ENCODE measurements around the gene SOX14. TPM values are rescaled to one million over a fixed set of nuclear protein-coding genes. Genes with fewer than 3 reads are reported as not detected.
A peak's percentile ranks its signal among the peaks of the same experiment; 100 is the strongest.

SOX14 gene
- polyA plus RNA-seq, 1 of the 3 experiments (the other 2 are of a cell fraction): not detected

GRCh38 chr3:137761563-137762503, 2.3 kb upstream of the SOX14 start:
- Histone ChIP-seq H4K20me1 (ENCODE audit: insufficient read depth) (no peaks in the 10 kb centered on the region), H3K4me3 (ENCODE audit: low read depth in 2 of 2, low read length in 1 of 2) (no peak overlapping the region), H3K9me2 (no peaks in the 10 kb centered on the region), H3K9ac (no peak overlapping the region), H3K36me3 (replicated peaks in 1 of 2; ENCODE audit: control insufficient read depth in 1 of 2, insufficient read depth in 2 of 2, low read length in 1 of 2) (no peaks in the 10 kb centered on the region), H3K4me2 (no peak overlapping the region), H3K27ac (ENCODE audit: low read depth in 2 of 2, low read length in 1 of 2) (no peak overlapping the region), H3K4me1 (ENCODE audit: control insufficient read depth in 1 of 2, insufficient read depth in 2 of 2, low read depth in 1 of 2, low read length in 1 of 2) (peaks cover 0 to 5% of the 10 kb centered on the region in 2 experiments; a peak in 1 of 4 replicates), H3F3A (replicated peaks; ENCODE audit: insufficient read depth) (no peaks in the 10 kb centered on the region), H3K9me3 (no peaks in the 10 kb centered on the region), H3K79me2 (ENCODE audit: insufficient read depth) (no peaks in the 10 kb centered on the region), H3K27me3 (ENCODE audit: insufficient read depth) (peaks cover 45% of the 10 kb centered on the region), H2AFZ (ENCODE audit: low read depth) (no peak overlapping the region)
- TF ChIP-seq FOXJ3 (CRISPR knock-in tag; IDR thresholded peaks at IDR 0.05): no peak
- no peak for TF ChIP-seq CHD2 (IDR thresholded peaks at IDR 0.05; ENCODE audit: low read length, partially characterized antibody)
- no peak for TF ChIP-seq GABPA (IDR thresholded peaks at IDR 0.05; ENCODE audit: low read depth)
- TF ChIP-seq RAD21 (IDR thresholded peaks at IDR 0.05; ENCODE audit: low read length): no peak
- no peak for TF ChIP-seq ELF1 (IDR thresholded peaks at IDR 0.05)
- no peak for TF ChIP-seq EP300 (IDR thresholded peaks at IDR 0.05; ENCODE audit: borderline replicate concordance in 1 of 2, low read depth in 1 of 2, low read length in 1 of 2)
- no peak for TF ChIP-seq SMC3 (IDR thresholded peaks at IDR 0.05; ENCODE audit: low read depth, low read length)
- TF ChIP-seq IRF3 (IDR thresholded peaks at IDR 0.05; ENCODE audit: low read depth, low read length): no peak
- no peak for TF ChIP-seq USF2 (IDR thresholded peaks at IDR 0.05; ENCODE audit: borderline replicate concordance, low read depth, low read length)
- no peak for TF ChIP-seq MAX (IDR thresholded peaks at IDR 0.05; ENCODE audit: low read depth)
- no peak for TF ChIP-seq EZH2phosphoT487 (IDR thresholded peaks at IDR 0.05; ENCODE audit: borderline replicate concordance, low read depth)
- no peak for TF ChIP-seq SIN3A (IDR thresholded peaks at IDR 0.05; ENCODE audit: borderline replicate concordance, low read depth, low read length)
- no peak for TF ChIP-seq CTCF (IDR thresholded peaks at IDR 0.05)
- TF ChIP-seq FOSL2 (IDR thresholded peaks at IDR 0.05; ENCODE audit: borderline replicate concordance, low read depth): no peak
- TF ChIP-seq NRF1 (IDR thresholded peaks at IDR 0.05; ENCODE audit: low read depth, low read length): no peak
- no peak for TF ChIP-seq TCF12 (IDR thresholded peaks at IDR 0.05)
- no peak for TF ChIP-seq USF1 (IDR thresholded peaks at IDR 0.05; ENCODE audit: borderline replicate concordance, low read depth)
- no peak for TF ChIP-seq RXRA (IDR thresholded peaks at IDR 0.05; ENCODE audit: borderline replicate concordance, low read depth)
- TF ChIP-seq MXI1 (IDR thresholded peaks at IDR 0.05; ENCODE audit: low read depth, low read length): no peak
- no peak for TF ChIP-seq POLR2AphosphoS5 (IDR thresholded peaks at IDR 0.05; ENCODE audit: low read depth, low read length)
- peak; percentile 38 for DNase-seq
- 10% methylated on average over 25 of the region's 54 CpGs for WGBS (ENCODE audit: low lambda C conversion rate)
- CTCF ChIA-PET: interaction anchor here (1.0 to 2.0 kb wide), 2 partner anchors 185 to 209 kb away, joined by 3 to 7 read pairs; no protein-coding TSS in a partner anchor
- POLR2A ChIA-PET: interaction anchor here (0.6 kb wide), 1 partner anchor 1622 kb away, joined by 4 read pairs; no protein-coding TSS in a partner anchor

Data from SK-N-SH (cell line).